ENCODE results near the gene PPP2R5D. TPM values are rescaled to one million over a fixed set of nuclear protein-coding genes. Genes with fewer than 3 reads are reported as not detected.
A peak's percentile ranks its signal among the peaks of the same experiment; 100 is the strongest.

PPP2R5D gene
- total RNA-seq, 2 donors from 2014 or later = 33.7 to 36.4 TPM

- ATAC-seq = no peak
- DNase-seq = no peak
- intact Hi-C loops (cut with DNase I, micrococcal nuclease) = no loop called here
These were observed 21.7 kb upstream of the PPP2R5D start for GRCh38 chr6:42962502-42963178.

GRCh38 chr6:42963179-42963854 lies 21.1 kb upstream of the PPP2R5D start:
- DNase-seq (no peak), ATAC-seq (no peak)
- intact Hi-C loops (cut with DNase I, micrococcal nuclease) = no loop called here

- intact Hi-C loops (cut with DNase I, micrococcal nuclease) = no loop called here
- DNase-seq = peak in 1 of 2 donors; percentile 38
- peak; percentile 29 for ATAC-seq
These were observed 20.3 kb upstream of the PPP2R5D start for GRCh38 chr6:42963855-42964605.

- DNase-seq (no peak), ATAC-seq (no peak)
- intact Hi-C loops (cut with DNase I, micrococcal nuclease) = no loop called here
These were observed 17.8 kb upstream of the PPP2R5D start for GRCh38 chr6:42966571-42966970.

- DNase-seq (no peak), ATAC-seq (no peak)
- intact Hi-C loops (cut with DNase I, micrococcal nuclease) = no loop called here
These were observed 17.1 kb upstream of the PPP2R5D start for GRCh38 chr6:42967228-42967627.

- intact Hi-C loops (cut with DNase I, micrococcal nuclease) = no loop called here
- ATAC-seq = no peak
- DNase-seq = no peak
These were observed 16.2 kb upstream of the PPP2R5D start for GRCh38 chr6:42968126-42968701.

DNA sequence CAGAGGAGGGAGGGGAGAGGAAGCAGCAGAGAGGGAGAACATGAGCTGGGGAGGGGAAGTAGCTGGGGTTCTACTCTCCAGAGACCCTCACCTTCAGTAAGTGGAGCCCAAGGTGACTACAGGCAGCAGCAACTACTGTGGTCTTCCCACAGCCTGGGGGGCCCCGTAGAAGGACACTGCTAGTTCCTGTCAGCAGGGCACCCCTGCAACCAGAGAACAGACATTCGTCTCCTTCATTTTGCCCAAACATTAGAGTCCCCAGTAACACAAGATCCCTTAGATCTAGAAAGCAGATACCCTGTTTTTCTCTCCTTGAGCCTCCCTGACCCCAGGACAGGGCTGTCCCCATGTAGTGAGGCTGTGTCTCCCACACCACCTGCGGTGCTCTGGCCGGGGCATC lies 15.6 kb upstream of the PPP2R5D start:
- ATAC-seq = no peak
- intact Hi-C loops (cut with DNase I, micrococcal nuclease) = no loop called here

GRCh38 chr6:42969431-42969830 lies 14.9 kb upstream of the PPP2R5D start:
- DNase-seq = no peak
- no peak for ATAC-seq

More for the DNA sequence above, 15.6 kb upstream of the PPP2R5D start:
- no peak for DNase-seq

GRCh38 chr6:42969934-42970333 lies 14.4 kb upstream of the PPP2R5D start:
- ATAC-seq = no peak
- intact Hi-C loops (cut with DNase I, micrococcal nuclease) = no loop called here
- DNase-seq = no peak

More at GRCh38 chr6:42969431-42969830, 14.9 kb upstream of the PPP2R5D start:
- intact Hi-C loops (cut with DNase I, micrococcal nuclease) = no loop called here

DNA sequence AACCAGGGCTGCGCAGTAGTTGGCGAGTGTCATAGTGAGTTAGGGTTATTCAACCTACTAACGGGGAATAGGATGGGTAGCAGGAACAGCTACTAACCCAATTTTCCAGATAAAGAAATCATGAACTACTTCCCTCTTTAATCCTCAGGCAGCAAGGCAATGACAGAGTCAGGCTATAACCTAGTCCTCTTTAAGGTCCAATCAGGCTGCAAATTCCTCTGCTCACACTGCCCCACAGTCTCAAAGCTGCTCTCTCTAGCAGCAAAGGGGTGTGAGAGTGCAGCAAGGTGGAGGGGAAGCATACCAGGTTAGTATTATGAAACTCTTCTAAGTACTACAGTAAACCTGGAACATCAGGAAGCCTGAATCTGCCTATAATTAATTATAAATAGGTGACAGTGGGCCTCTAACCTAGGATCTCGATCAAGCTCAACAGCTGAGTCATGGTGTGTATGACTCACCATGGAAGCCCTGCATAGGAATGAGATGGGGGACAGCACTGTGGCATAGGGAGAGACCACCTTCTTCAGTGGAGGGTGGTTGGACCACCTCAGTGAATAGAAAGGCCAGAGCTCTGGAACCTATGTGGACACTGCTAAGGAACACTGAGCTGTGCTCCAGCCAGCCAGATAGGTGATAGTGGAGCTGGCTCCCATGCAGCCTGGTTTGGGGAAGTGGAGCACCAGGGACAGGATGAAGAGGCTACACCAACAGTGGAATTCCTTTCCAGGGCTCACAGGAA lies 13.3 kb upstream of the PPP2R5D start:
- DNase-seq (no peak), ATAC-seq (no peak)
- intact Hi-C loops (cut with DNase I, micrococcal nuclease) = no loop called here

DNA sequence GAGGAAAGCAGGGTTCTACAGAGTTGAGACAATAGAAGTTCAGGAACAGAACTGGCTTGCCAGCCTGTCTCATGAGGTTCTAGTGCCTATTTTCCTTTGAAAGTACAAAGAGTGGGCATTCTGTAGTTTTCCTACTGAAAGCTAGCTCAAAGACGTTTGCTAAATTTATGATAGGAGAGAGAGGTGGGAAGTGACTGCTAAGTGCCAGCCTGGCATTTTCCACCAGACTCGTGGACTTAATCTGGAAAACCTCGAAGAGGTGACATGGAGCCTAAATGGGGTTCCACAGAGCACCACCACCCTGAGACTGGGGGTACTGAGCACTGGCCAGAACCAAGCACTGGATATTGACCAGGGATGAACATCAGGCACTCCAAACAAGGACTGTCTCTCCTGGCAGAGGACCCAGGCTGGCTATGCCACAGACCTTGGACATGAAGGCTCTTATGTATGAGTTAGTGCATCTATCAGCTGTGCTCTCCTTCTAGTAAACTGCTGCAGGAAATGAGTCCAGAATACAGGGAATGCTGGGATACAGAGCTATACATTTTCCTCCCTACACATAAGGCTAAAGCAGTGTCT lies 12.5 kb upstream of the PPP2R5D start:
- intact Hi-C loops (cut with DNase I, micrococcal nuclease) = no loop called here
- ATAC-seq (no peak), DNase-seq (no peak)

DNA sequence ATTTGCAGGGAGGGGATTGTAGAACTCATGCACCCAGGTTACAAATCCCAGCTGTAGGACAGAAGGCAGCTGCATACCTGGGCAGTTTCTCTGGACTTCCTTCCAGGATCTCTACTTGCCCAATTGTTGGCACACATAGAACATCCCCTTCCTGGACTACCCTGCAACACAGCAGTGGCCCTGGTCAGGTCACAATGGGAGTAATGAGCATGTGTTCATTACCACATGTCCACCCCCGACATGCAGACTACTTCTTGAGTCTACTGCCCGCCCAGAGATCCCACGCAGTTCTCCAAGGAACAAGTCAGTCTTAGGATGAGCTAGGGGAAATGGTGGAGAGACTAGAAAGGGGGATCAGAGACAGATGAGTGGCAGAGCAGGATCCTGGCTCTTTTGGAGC lies 10.4 kb upstream of the PPP2R5D start:
- DNase-seq = no peak
- intact Hi-C loops (cut with DNase I, micrococcal nuclease) = no loop called here
- ATAC-seq = no peak

DNA sequence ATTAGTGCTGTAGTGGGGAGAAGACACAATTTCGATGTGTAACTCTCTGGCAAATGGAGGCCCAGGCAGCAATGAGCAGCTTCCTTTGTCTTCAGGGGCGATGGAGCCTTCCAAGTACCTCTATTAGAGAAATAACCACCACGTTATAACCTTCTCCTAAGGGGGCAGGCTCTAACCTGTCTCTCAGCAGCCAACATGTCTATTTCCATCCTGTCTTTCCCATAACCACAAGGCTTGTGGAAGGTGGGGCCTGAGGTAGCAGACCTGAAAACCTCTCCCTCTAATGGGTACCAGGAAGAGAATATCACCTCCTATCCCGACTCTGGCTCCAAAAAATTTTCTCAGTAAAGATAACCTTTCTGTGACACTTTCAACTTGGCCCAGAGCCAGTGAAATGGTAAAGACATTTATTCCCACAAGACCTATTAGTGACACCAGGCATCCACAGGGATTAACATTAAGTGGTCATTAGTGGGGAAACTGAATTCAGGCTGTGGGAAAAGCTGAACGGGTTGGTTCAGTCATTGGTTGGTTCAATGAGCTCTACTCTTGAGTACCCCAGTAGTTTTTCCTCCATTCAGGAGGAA lies 9.4 kb upstream of the PPP2R5D start:
- intact Hi-C loops (cut with DNase I, micrococcal nuclease) = no loop called here
- no peak for ATAC-seq
- DNase-seq = no peak

- DNase-seq = peak; percentile 38 to 50
- ATAC-seq = peak; percentile 61
- intact Hi-C loops (cut with DNase I, micrococcal nuclease) = no loop called here
These were observed 5.9 kb upstream of the PPP2R5D start for GRCh38 chr6:42978487-42978838.

- peak; percentile 93 to 95 for DNase-seq
- intact Hi-C loops (cut with DNase I, micrococcal nuclease) = no loop called here
- peak; percentile 89 for ATAC-seq
These were observed 5.4 kb upstream of the PPP2R5D start, which contains the start of gene PEX6 for GRCh38 chr6:42978839-42979522. Gene PEX6 (minus strand): TSS chr6:42979181. CDS start chr6:42979150, 31 bp downstream.

GRCh38 chr6:42979523-42980177 lies 4.7 kb upstream of the PPP2R5D start:
- intact Hi-C loops (cut with DNase I, micrococcal nuclease) = no loop called here
- DNase-seq (no peak), ATAC-seq (peak; percentile 13)

- DNase-seq = no peak
- ATAC-seq = no peak
- intact Hi-C loops (cut with DNase I, micrococcal nuclease) = no loop called here
These were observed 2.5 kb upstream of the PPP2R5D start for GRCh38 chr6:42981836-42982235.
